Parathyroid adenoma (tissue), 2 donors: Measurements from ENCODE around the gene ENPP7.

Source experiments
- H2AFZ ChIP-seq: fragments of 300-600 bp; sonication (generic); one replicate; pipeline ENCODE4 v1.7.0; 2017; ENCODE audit warnings: antibody characterized with exemption, mild to moderate bottlenecking
- H3K27ac ChIP-seq: fragments of 300-600 bp; sonication (generic); one replicate; pipeline ENCODE4 v1.7.0; 2017
- H3K27me3 ChIP-seq: fragments of 300-600 bp; sonication (generic); one replicate; pipeline ENCODE4 v1.7.0; 2017; ENCODE audit warnings: low read length; ENCODE audit not compliant: control insufficient read depth, insufficient read depth
- H3K36me3 ChIP-seq: fragments of 300-600 bp; sonication (generic); one replicate; pipeline ENCODE4 v1.7.0; 2017; ENCODE audit warnings: low read length; ENCODE audit not compliant: control insufficient read depth, insufficient read depth
- H3K4me1 ChIP-seq: fragments of 300-600 bp; sonication (generic); one replicate; pipeline ENCODE4 v1.7.0; 2017; ENCODE audit warnings: control low read depth
- H3K4me2 ChIP-seq: fragments of 300-600 bp; sonication (generic); one replicate; pipeline ENCODE4 v1.7.0; 2017; ENCODE audit warnings: low read length
- H3K4me3 ChIP-seq: fragments of 300-600 bp; sonication (generic); one replicate; pipeline ENCODE4 v1.7.0; 2017; ENCODE audit warnings: low read depth, low read length
- H3K79me2 ChIP-seq: fragments of 300-600 bp; sonication (generic); one replicate; pipeline ENCODE4 v1.7.0; 2017; ENCODE audit warnings: control low read depth
- H3K9ac ChIP-seq: fragments of 300-600 bp; sonication (generic); one replicate; pipeline ENCODE4 v1.7.0; 2017; ENCODE audit warnings: mild to moderate bottlenecking
- H3K9me3 ChIP-seq: fragments of 300-600 bp; sonication (generic); one replicate; pipeline ENCODE4 v1.7.0; 2017; ENCODE audit warnings: low read length; ENCODE audit not compliant: control insufficient read depth
- TF ChIP-seq, protein P1 (sequence below): fragments of 300-600 bp; sonication (generic); IDR thresholded peaks from one replicate; pipeline ENCODE4 v1.7.0; 2017; ENCODE audit warnings: antibody characterized with exemption, mild to moderate bottlenecking
- donor health status: primary hyperparathyroidism.

Gene ENPP7

GRCh38 chr17:79785900-79786810 is 55.4 kb downstream of the ENPP7 start:
- Histone ChIP-seq H3K4me1 (no peaks in the 10 kb centered on the region), H3K36me3 (no peaks in the 10 kb centered on the region), H3K9ac (no peak overlapping the region), H3K4me3 (no peak overlapping the region), H3K4me2 (no peak overlapping the region), H2AFZ (no peak overlapping the region), H3K9me3 (no peaks in the 10 kb centered on the region), H3K27ac (no peak overlapping the region), H3K79me2 (no peaks in the 10 kb centered on the region), H3K27me3 (peaks cover 6% of the 10 kb centered on the region)
- TF ChIP-seq, protein P1, sequence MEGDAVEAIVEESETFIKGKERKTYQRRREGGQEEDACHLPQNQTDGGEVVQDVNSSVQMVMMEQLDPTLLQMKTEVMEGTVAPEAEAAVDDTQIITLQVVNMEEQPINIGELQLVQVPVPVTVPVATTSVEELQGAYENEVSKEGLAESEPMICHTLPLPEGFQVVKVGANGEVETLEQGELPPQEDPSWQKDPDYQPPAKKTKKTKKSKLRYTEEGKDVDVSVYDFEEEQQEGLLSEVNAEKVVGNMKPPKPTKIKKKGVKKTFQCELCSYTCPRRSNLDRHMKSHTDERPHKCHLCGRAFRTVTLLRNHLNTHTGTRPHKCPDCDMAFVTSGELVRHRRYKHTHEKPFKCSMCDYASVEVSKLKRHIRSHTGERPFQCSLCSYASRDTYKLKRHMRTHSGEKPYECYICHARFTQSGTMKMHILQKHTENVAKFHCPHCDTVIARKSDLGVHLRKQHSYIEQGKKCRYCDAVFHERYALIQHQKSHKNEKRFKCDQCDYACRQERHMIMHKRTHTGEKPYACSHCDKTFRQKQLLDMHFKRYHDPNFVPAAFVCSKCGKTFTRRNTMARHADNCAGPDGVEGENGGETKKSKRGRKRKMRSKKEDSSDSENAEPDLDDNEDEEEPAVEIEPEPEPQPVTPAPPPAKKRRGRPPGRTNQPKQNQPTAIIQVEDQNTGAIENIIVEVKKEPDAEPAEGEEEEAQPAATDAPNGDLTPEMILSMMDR: no peak

DNA sequence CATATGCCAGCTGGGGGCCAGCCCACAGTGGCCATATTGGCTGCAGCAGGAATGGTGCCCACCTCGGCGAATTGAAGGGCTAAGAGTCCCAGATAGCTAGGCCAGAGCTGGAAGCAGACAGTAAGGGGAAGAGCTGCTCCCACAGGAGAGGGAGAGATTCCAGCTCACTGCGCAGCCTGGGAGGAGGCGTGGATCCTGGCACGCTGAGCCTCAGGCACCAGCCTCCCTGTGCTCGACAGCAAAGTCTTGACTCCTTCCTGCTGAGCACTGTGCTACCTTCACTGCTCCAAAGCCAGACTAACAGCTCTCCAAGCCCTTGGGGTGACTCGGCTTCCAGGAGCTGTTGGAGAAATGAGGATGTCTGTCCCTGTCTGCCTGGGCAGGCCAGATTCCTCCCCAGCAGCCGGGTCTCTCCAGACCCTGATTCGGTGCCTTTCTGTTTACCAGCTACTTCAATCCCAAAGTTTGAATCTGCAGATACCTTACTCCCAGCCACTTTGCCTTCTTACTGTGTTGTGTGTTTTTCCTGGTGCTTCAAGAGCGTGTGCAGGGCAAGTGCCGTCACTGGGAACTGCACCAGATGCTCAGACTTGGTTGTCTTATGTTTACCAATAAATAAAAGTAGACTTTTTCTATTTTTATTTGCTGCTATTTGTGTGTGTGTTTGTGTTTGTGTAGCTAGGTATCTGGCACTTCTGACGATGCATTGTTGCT is 56.3 kb downstream of the ENPP7 start:
- peaks cover 8% of the 10 kb centered on the region for H3K27me3 ChIP-seq
- no peaks in the 10 kb centered on the region for H3K79me2 ChIP-seq
- no peaks in the 10 kb centered on the region for H3K9me3 ChIP-seq
- H3K9ac ChIP-seq: no peak overlapping the region
- TF ChIP-seq, protein P1: no peak
- H3K4me2 ChIP-seq: no peak overlapping the region
- no peaks in the 10 kb centered on the region for H3K4me1 ChIP-seq
- H3K4me3 ChIP-seq: no peak overlapping the region
- no peak overlapping the region for H2AFZ ChIP-seq
- H3K27ac ChIP-seq: no peak overlapping the region
- H3K36me3 ChIP-seq: no peaks in the 10 kb centered on the region

- no peaks in the 10 kb centered on the region for H3K79me2 ChIP-seq
- no peaks in the 10 kb centered on the region for H3K36me3 ChIP-seq
- H3K9ac ChIP-seq: no peak overlapping the region
- no peak overlapping the region for H3K27ac ChIP-seq
- H2AFZ ChIP-seq: no peak overlapping the region
- H3K4me3 ChIP-seq: no peak overlapping the region
- TF ChIP-seq, protein P1: no peak
- no peaks in the 10 kb centered on the region for H3K9me3 ChIP-seq
- no peaks in the 10 kb centered on the region for H3K4me1 ChIP-seq
- no peak overlapping the region for H3K4me2 ChIP-seq
- peaks cover 8% of the 10 kb centered on the region for H3K27me3 ChIP-seq
Observed at GRCh38 chr17:79788455-79788854, 57.7 kb downstream of the ENPP7 start.

GRCh38 chr17:79788989-79789942 is 58.5 kb downstream of the ENPP7 start:
- Histone ChIP-seq H2AFZ (no peak overlapping the region), H3K4me3 (no peak overlapping the region), H3K4me2 (no peak overlapping the region), H3K27me3 (peaks cover 8% of the 10 kb centered on the region), H3K9me3 (no peaks in the 10 kb centered on the region), H3K79me2 (no peaks in the 10 kb centered on the region), H3K9ac (no peak overlapping the region), H3K27ac (no peak overlapping the region), H3K4me1 (no peaks in the 10 kb centered on the region), H3K36me3 (no peaks in the 10 kb centered on the region)
- TF ChIP-seq, protein P1: no peak
